DND-41 (cell line): ENCODE measurements around the gene TGFB1.

ENCODE experiments used
- ATAC-seq: fragments of 200-7000 bp; cut with Tn5 transposase; 3 replicates; pipeline ENCODE4 v1.9.1; 2021; ENCODE audit warnings: low read depth; ENCODE audit not compliant: insufficient read depth
- DNase-seq: peaks from one replicate; pipeline ENCODE4 v3.0.0-alpha.2; 2020
- H2AFZ ChIP-seq: 2 replicates; pipeline ENCODE4 v1.6.0; 2012; ENCODE audit warnings: low read depth, low read length
- H3K27ac ChIP-seq: 2 replicates; pipeline ENCODE4 v1.5.1; 2012; ENCODE audit warnings: low read length, inconsistent platforms
- H3K27me3 ChIP-seq: fragments of 200-600 bp; sonication (generic); 2 replicates; pipeline ENCODE4 v1.6.0; 2012; ENCODE audit warnings: low read length, mild to moderate bottlenecking, inconsistent platforms; ENCODE audit not compliant: insufficient read depth, poor library complexity
- H3K36me3 ChIP-seq: 2 replicates; pipeline ENCODE4 v1.5.1; 2012; ENCODE audit warnings: low read length, inconsistent platforms; ENCODE audit not compliant: insufficient read depth
- H3K4me1 ChIP-seq: 2 replicates; pipeline ENCODE4 v1.5.1; 2012; ENCODE audit warnings: mild to moderate bottlenecking, low read length; ENCODE audit not compliant: insufficient read depth
- H3K4me2 ChIP-seq: 2 replicates; pipeline ENCODE4 v1.6.0; 2012; ENCODE audit warnings: mild to moderate bottlenecking, moderate library complexity, low read length, inconsistent platforms; ENCODE audit not compliant: insufficient read depth
- H3K4me3 ChIP-seq, 2 experiments: fragments of 200-600 bp in 1 of 2; shearing (Covaris generic) in 1 of 2; 2 replicates each; pipeline ENCODE4 v1.5.1; 2012 to 2016; ENCODE audit warnings: inconsistent platforms in 2 of 2, low read length in 2 of 2, mild to moderate bottlenecking in 2 of 2, low read depth in 1 of 2, moderate library complexity in 1 of 2
- H3K79me2 ChIP-seq: 2 replicates; pipeline ENCODE4 v1.6.0; 2012; ENCODE audit warnings: low read length, inconsistent platforms; ENCODE audit not compliant: insufficient read depth
- H3K9ac ChIP-seq: 2 replicates; pipeline ENCODE4 v1.6.0; 2012; ENCODE audit warnings: low read depth, mild to moderate bottlenecking, inconsistent platforms, low read length, moderate library complexity
- H3K9me3 ChIP-seq: 2 replicates; pipeline ENCODE4 v1.5.1; 2012; ENCODE audit warnings: low read length, moderate library complexity, mild to moderate bottlenecking, inconsistent platforms; ENCODE audit not compliant: insufficient read depth, severe bottlenecking
- H4K20me1 ChIP-seq: 2 replicates; pipeline ENCODE4 v1.6.0; 2012; ENCODE audit warnings: low read length; ENCODE audit not compliant: insufficient read depth
- CTCF ChIP-seq: IDR thresholded peaks from 2 replicates; pipeline ENCODE4 v1.5.1; 2012; ENCODE audit warnings: borderline replicate concordance, low read length, moderate library complexity, mild to moderate bottlenecking; ENCODE audit not compliant: poor library complexity, severe bottlenecking; ENCODE audit errors: extremely low read depth
- EZH2 ChIP-seq: IDR thresholded peaks from 3 replicates; pipeline ENCODE4 v1.6.1; 2012; ENCODE audit warnings: borderline replicate concordance, low read depth, mild to moderate bottlenecking, moderate library complexity, low read length, inconsistent platforms; ENCODE audit not compliant: severe bottlenecking

TGFB1 gene

GRCh38 chr19:41311072-41311471, 42.6 kb downstream of the TGFB1 start:
- Histone ChIP-seq H3K27ac (peak overlapping the region; percentile 97), H3K9me3 (no peaks in the 10 kb centered on the region), H3K9ac (peak overlapping the region; percentile 70), H3K4me1 (peaks cover 56% of the 10 kb centered on the region), H3K36me3 (peaks cover 40% of the 10 kb centered on the region), H3K4me2 (peak overlapping the region; percentile 80), H4K20me1 (peaks cover 13% of the 10 kb centered on the region), H3K4me3 (peak overlapping the region; percentile 55 to 65; a peak in 3 of 4 replicates), H2AFZ (no peak overlapping the region), H3K79me2 (peaks cover 59% of the 10 kb centered on the region), H3K27me3 (no peaks in the 10 kb centered on the region)
- no peak for ATAC-seq
- DNase-seq: no peak
- no peak for TF ChIP-seq EZH2
- no peak for TF ChIP-seq CTCF

GRCh38 chr19:41310033-41310831, 43.5 kb downstream of the TGFB1 start, which contains the start of gene CCDC97:
Gene CCDC97, plus strand, starts transcription at chr19:41310172. Its CDS starts 139 bp downstream, at chr19:41310311.
- H3K27ac ChIP-seq: peak within 1 kb of the TSS; percentile 97
- TF ChIP-seq EZH2: no peak
- TF ChIP-seq CTCF: no peak
- peaks cover 52% of the 10 kb centered on the region for H3K79me2 ChIP-seq
- H3K36me3 ChIP-seq: peaks cover 44% of the 10 kb centered on the region
- H3K9me3 ChIP-seq: no peaks in the 10 kb centered on the region
- ATAC-seq: peak; percentile 78
- H3K4me3 ChIP-seq: peak within 1 kb of the TSS; percentile 55 to 65
- H3K9ac ChIP-seq: peak within 1 kb of the TSS; percentile 70
- H3K4me1 ChIP-seq: peaks cover 64% of the 10 kb centered on the region
- no peaks in the 10 kb centered on the region for H3K27me3 ChIP-seq
- H3K4me2 ChIP-seq: peak within 1 kb of the TSS; percentile 80
- H4K20me1 ChIP-seq: peaks cover 20% of the 10 kb centered on the region
- DNase-seq: peak; percentile 90
- H2AFZ ChIP-seq: peak within 1 kb of the TSS; percentile 88

GRCh38 chr19:41309180-41310032, 44.3 kb downstream of the TGFB1 start:
- H2AFZ ChIP-seq: peak overlapping the region; percentile 88
- H4K20me1 ChIP-seq: peaks cover 25% of the 10 kb centered on the region
- no peaks in the 10 kb centered on the region for H3K9me3 ChIP-seq
- H3K36me3 ChIP-seq: peaks cover 52% of the 10 kb centered on the region
- H3K4me2 ChIP-seq: peak overlapping the region; percentile 80
- TF ChIP-seq CTCF: no peak
- no peak for TF ChIP-seq EZH2
- peak overlapping the region; percentile 97 for H3K27ac ChIP-seq
- peaks cover 72% of the 10 kb centered on the region for H3K4me1 ChIP-seq
- H3K27me3 ChIP-seq: no peaks in the 10 kb centered on the region
- H3K9ac ChIP-seq: peak overlapping the region; percentile 70
- H3K79me2 ChIP-seq: peaks cover 47% of the 10 kb centered on the region
- ATAC-seq: no peak
- no peak for DNase-seq
- H3K4me3 ChIP-seq: peak overlapping the region; percentile 55 to 65
